ENCODE data around the gene RALB.
"Not testable (repeated sequence)": the region's sequence is repeated elsewhere in the genome, so short reads cannot be mapped to it uniquely, and the experiment has no call there.

The RALB gene

GRCh38 chr2:120225549-120226065, 27.0 kb upstream of the RALB start:
- no peak for DNase-seq

DNA sequence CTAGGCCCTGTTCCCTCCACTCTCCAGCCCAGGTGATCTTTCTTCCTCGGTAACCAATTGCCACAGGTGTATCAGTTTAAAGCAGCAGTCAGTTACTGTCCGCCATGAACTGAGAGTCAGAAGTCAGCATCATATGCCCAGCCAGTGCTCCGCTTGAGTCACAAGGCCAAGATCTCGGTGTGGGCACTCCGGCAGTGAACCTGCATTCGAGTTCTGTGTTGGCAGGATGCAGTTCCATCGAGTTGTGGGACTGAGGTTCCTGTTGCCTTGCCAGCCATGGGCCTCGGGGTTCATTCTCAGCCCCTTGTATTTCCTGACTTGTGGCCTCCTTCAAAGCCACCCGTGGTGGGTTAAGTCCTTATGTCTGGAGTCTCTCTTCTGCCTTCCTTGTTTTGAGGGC, 26.3 kb upstream of the RALB start:
- no peak for DNase-seq

- peak; percentile 38 to 44 for DNase-seq
These were observed 25.3 kb upstream of the RALB start for GRCh38 chr2:120227111-120227991.

GRCh38 chr2:120228503-120228902, 24.1 kb upstream of the RALB start:
- DNase-seq: no peak

DNA sequence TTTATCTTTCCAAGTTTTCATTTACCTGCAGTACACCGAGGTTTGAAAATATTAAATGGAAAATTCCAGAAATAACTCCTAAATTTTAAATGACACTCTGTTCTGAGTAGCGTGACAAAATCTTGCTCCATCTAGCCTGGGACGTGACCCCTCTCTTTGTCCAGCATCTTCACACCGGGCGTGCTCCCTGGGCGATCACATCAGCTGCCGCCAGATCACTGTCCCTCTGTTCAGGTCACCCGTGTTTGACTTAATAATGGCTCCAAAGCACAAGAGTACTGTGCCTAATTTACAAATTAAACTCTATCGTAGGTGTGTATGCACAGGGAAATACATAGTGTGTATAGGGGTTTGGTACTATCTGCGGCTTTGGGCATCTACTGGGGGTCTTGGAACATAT, 23.3 kb upstream of the RALB start:
- DNase-seq: no peak

GRCh38 chr2:120230515-120231471, 21.9 kb upstream of the RALB start:
- peak in 1 of 2 experiments; percentile 14 for DNase-seq

DNA sequence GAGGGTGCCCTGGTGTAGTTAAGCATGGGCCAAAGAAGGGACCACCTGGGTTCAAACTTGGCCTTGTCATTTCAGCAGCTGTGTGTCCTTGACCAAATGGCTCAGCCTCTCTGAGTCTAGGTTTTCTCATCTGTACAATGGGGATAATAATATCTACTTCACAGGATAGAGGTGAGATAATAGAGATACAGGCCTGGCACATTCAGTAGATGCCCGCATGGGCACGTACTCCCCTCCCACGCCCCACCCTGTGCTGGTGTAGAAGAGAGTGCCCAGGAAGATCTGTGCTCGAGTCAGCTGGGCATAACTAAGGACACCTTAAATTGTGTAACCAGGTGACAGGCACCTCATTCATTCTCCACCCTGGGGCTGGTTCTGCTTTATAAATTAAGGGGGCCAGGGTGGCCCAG, 21.1 kb upstream of the RALB start:
- peak; percentile 61 to 69 for DNase-seq

GRCh38 chr2:120231974-120232635, 20.5 kb upstream of the RALB start:
- peak; percentile 59 to 76 for DNase-seq

- DNase-seq: no peak
These were observed 19.4 kb upstream of the RALB start for GRCh38 chr2:120233292-120233691.

DNA sequence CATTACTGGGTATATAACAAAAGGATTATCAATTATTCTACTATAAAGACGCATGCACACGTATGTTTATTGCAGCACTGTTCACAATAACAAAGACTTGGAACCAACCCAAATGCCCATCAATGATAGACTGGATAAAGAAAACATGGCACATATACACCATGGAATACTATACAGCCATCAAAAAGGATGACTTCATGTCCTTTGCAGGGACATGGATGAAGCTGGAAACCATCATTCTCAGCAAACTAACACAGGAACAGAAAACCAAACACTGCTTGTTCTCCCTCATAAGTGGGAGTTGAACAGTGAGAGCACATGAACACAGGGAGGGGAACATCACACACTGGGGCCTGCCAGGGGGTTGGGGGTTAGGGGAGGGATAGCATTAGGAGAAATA, 17.5 kb upstream of the RALB start:
- not testable (repeated sequence) for DNase-seq

DNA sequence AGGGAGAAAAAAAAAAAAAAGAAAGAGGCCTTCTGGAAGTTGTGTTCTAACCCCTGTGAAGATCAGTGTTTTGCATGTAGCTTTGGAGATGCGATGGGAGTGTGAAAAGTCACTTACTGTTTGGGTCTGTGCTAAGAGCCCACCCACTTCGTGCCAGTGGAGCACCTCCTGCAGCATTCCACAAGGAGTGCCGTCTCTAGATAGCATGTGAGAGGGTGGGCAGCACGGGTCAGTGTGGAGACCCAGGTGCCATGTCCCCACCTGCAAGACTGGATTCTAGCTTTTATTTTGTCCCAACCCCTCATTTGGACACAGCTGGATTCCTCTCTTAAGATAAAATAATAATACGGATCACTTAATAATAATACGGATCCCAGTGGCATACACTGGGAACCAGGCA, 17.0 kb upstream of the RALB start:
- no peak for DNase-seq

- no peak for DNase-seq
These were observed 16.3 kb upstream of the RALB start for GRCh38 chr2:120236316-120236715.

- DNase-seq: no peak
These were observed 15.9 kb upstream of the RALB start for GRCh38 chr2:120236791-120237190.

- DNase-seq: no peak
These were observed 15.2 kb upstream of the RALB start for GRCh38 chr2:120237491-120237902.

DNA sequence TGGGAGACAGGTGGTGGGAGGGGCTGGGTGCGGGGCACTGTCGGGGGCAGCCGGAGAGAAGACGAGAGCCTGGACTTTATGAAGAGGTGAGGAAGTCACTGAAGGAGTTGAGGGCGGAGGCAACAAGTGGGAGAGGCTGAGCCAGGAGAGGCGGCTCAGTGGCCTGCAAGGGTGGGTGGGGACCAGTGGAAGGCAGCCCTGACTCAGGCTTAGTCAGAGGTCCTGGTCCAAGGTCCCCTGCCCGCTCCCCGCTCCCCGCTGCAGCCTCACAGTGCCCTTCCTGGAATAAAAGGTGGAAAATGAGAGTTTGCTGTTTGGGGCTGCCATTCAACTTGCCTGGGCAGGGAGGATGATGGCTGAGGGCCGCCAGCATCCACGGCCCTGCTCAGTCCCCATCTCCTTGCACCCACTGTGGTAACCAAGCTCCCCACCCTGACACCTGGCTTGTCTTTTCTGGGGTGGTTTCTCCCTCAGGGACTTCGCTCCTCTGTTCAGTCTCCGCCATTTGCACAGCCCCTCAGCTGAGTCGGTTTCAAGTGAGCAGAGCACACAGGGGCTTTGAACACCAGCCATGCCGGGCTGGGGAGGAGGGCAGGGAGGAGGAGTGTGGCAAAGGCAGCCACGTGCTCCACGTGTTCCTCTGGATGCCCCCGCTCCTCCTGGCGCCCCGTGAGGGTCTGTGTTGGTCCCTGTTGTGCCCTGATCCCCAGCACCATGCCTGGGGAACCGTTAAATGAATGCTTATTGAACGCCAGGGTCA, 13.7 kb upstream of the RALB start:
- no peak for DNase-seq

GRCh38 chr2:120239488-120240287, 13.0 kb upstream of the RALB start:
- peak; percentile 27 to 42 for DNase-seq

DNA sequence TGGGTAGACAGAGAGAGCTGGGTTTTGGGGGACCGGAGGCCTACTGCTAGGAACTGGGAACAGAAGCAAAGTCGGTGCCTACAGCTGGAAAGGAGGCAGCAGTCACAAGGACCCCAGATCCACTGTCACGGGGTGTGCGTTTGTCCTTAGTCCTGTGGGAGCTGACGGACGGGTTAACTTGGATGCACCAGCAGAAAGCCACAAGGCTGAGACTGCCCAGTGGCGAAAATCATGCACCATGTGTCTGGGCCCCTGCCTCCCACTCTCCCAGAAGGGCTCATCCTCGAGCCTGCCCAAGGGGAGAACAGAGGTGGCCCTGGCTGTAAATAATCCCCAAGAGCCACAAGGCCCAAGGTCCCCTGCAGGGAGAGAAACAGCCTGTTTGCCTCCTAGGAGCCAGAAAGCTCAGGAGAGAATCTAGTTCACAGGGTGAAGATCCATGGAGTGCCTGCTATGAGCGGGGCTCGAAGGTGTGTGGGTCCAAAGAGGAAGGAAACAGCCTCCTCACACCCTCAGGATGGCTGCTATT, 11.7 kb upstream of the RALB start:
- no peak for DNase-seq

- DNase-seq: no peak
These were observed 11.0 kb upstream of the RALB start for GRCh38 chr2:120241684-120242083.

GRCh38 chr2:120243211-120243610, 9.4 kb upstream of the RALB start:
- no peak for DNase-seq

DNA sequence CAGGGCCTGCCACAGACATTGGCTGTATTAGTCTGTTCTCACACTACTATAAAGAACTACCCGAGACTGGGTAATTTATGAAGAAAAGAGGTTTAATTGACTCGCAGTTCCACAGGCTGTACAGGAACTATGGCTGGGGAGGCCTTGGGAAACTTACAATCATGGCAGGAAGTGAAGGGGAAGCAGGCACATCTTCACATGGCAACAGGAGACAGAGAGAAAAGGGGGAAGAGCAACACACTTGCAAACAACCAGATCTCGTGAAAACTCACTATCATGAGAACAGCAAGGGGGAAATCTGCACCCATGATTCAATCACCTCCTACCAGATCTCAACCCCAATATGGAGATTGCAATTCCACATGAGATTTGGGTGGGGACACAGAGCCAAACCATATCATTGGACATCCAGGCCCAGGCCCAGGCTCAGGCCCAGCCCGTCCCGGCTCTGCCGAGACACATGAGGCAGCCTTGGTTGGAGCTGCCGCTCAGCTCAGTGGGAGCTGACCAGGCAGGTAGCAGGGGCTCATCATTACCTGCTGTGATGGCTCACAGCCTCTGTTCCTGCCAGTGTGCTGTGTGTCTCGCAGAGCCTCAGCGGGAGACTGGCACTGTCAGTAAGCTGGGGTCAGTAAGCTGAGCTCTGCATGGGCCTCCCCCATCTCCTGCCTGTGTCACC, 8.6 kb upstream of the RALB start:
- DNase-seq: no peak

Measured in activated CD4-positive, alpha-beta T cell treated with anti-CD3 and anti-CD28 coated beads, Interleukin-2, amount 50 U/mL, for 48 hours (primary cell).